Measurements from ENCODE around the gene PTPRN2. TPM values are rescaled to one million over a fixed set of nuclear protein-coding genes. Genes with fewer than 3 reads are reported as not detected.

Gene PTPRN2
- total RNA-seq, 1 donor from 2014 or later: 15.4 TPM

- DNase-seq (ENCODE audit: extremely low spot score, unreplicated experiment): no peak
- no peak overlapping the region for H3K27ac Mint-ChIP-seq
- H3K4me3 Mint-ChIP-seq: no peak overlapping the region
- peaks cover 12% of the 10 kb centered on the region for H3K27me3 Mint-ChIP-seq
- H3K9me3 Mint-ChIP-seq: no peaks in the 10 kb centered on the region
- peaks cover 9% of the 10 kb centered on the region for H3K4me1 Mint-ChIP-seq (ENCODE audit: unreplicated experiment)
- TF ChIP-seq CTCF (conservative IDR thresholded peaks at IDR 0.05): no peak
- no peaks in the 10 kb centered on the region for H3K36me3 Mint-ChIP-seq
Measured at GRCh38 chr7:158475036-158475678, 112.5 kb downstream of the PTPRN2 start.

GRCh38 chr7:158474488-158474887 lies 113.1 kb downstream of the PTPRN2 start:
- no peak for TF ChIP-seq CTCF (conservative IDR thresholded peaks at IDR 0.05)
- H3K4me1 Mint-ChIP-seq (ENCODE audit: unreplicated experiment): peaks cover 9% of the 10 kb centered on the region
- no peak overlapping the region for H3K27ac Mint-ChIP-seq
- no peak overlapping the region for H3K4me3 Mint-ChIP-seq
- no peak for DNase-seq (ENCODE audit: extremely low spot score, unreplicated experiment)
- no peaks in the 10 kb centered on the region for H3K9me3 Mint-ChIP-seq
- H3K27me3 Mint-ChIP-seq: peaks cover 10% of the 10 kb centered on the region
- no peaks in the 10 kb centered on the region for H3K36me3 Mint-ChIP-seq

- DNase-seq (ENCODE audit: extremely low spot score, unreplicated experiment): no peak
- no peaks in the 10 kb centered on the region for H3K36me3 Mint-ChIP-seq
- H3K9me3 Mint-ChIP-seq: no peaks in the 10 kb centered on the region
- H3K27me3 Mint-ChIP-seq: peaks cover 10% of the 10 kb centered on the region
- no peak overlapping the region for H3K27ac Mint-ChIP-seq
- H3K4me1 Mint-ChIP-seq (ENCODE audit: unreplicated experiment): peaks cover 9% of the 10 kb centered on the region
- no peak overlapping the region for H3K4me3 Mint-ChIP-seq
- no peak for TF ChIP-seq CTCF (conservative IDR thresholded peaks at IDR 0.05)
Measured at GRCh38 chr7:158473946-158474345, 113.7 kb downstream of the PTPRN2 start.

GRCh38 chr7:158473221-158473620 lies 114.4 kb downstream of the PTPRN2 start:
- Mint-ChIP-seq H3K27ac (no peak overlapping the region), H3K36me3 (no peaks in the 10 kb centered on the region), H3K4me3 (no peak overlapping the region), H3K9me3 (no peaks in the 10 kb centered on the region), H3K27me3 (peaks cover 13% of the 10 kb centered on the region), H3K4me1 (ENCODE audit: unreplicated experiment) (peaks cover 9% of the 10 kb centered on the region)
- DNase-seq (ENCODE audit: extremely low spot score, unreplicated experiment): no peak
- no peak for TF ChIP-seq CTCF (conservative IDR thresholded peaks at IDR 0.05)

- no peak for DNase-seq (ENCODE audit: extremely low spot score, unreplicated experiment)
- Mint-ChIP-seq H3K4me3 (no peak overlapping the region), H3K36me3 (no peaks in the 10 kb centered on the region), H3K27me3 (peaks cover 15% of the 10 kb centered on the region), H3K9me3 (no peaks in the 10 kb centered on the region), H3K27ac (no peak overlapping the region), H3K4me1 (ENCODE audit: unreplicated experiment) (peaks cover 9% of the 10 kb centered on the region)
- TF ChIP-seq CTCF (conservative IDR thresholded peaks at IDR 0.05): no peak
Measured at GRCh38 chr7:158472596-158472995, 115.0 kb downstream of the PTPRN2 start.

Data from type B pancreatic cell (in vitro differentiated cells).